GM13977 (cell line): Measurements from ENCODE around the gene UACA.

Source experiments
- DNase-seq: peaks from one replicate; pipeline ENCODE4 v3.0.0; 2012; ENCODE audit warnings: low spot score
- CTCF ChIP-seq: IDR thresholded peaks from 2 replicates; pipeline ENCODE4 v1.5.1; 2012; ENCODE audit warnings: mild to moderate bottlenecking, control low read depth; ENCODE audit not compliant: insufficient read depth; ENCODE audit errors: extremely low read depth, missing control alignments
- in situ Hi-C: fragments of 300-500 bp; cut with MboI; formaldehyde crosslinking; loops from one replicate; pipeline ENCODE4 v1.12.0; 2022; ENCODE audit warnings: low sequenced_read_pairs, low pct_unique_long_range_greater_than_20kb, mixed read lengths, inconsistent platforms; ENCODE audit not compliant: unreplicated experiment

UACA gene

GRCh38 chr15:70802629-70803028 lies 39.3 kb upstream of the UACA start:
- no peak for DNase-seq
- no peak for TF ChIP-seq CTCF
- in situ Hi-C loops: no loop called here

GRCh38 chr15:70801109-70801508 lies 37.8 kb upstream of the UACA start:
- TF ChIP-seq CTCF: no peak
- in situ Hi-C loops: no loop called here
- no peak for DNase-seq

GRCh38 chr15:70799667-70800450 lies 36.5 kb upstream of the UACA start:
- TF ChIP-seq CTCF: no peak
- in situ Hi-C loops: no loop called here
- DNase-seq: no peak

GRCh38 chr15:70797464-70797863 lies 34.1 kb upstream of the UACA start:
- in situ Hi-C loops: no loop called here
- no peak for TF ChIP-seq CTCF
- DNase-seq: no peak

- in situ Hi-C loops: no loop called here
- DNase-seq: no peak
- no peak for TF ChIP-seq CTCF
Measured at GRCh38 chr15:70796516-70797310, 33.4 kb upstream of the UACA start.

GRCh38 chr15:70795311-70795665 lies 31.9 kb upstream of the UACA start:
- no peak for DNase-seq
- TF ChIP-seq CTCF: no peak
- in situ Hi-C loops: no loop called here
